ENCODE data around the gene TACSTD2. TPM values are rescaled to one million over a fixed set of nuclear protein-coding genes. Genes with fewer than 3 reads are reported as not detected.
"Not testable (repeated sequence)": the region's sequence is repeated elsewhere in the genome, so short reads cannot be mapped to it uniquely, and the experiment has no call there.

TACSTD2 gene
- total RNA-seq, 1 donor from 2014 or later, result 0.10 TPM

DNA sequence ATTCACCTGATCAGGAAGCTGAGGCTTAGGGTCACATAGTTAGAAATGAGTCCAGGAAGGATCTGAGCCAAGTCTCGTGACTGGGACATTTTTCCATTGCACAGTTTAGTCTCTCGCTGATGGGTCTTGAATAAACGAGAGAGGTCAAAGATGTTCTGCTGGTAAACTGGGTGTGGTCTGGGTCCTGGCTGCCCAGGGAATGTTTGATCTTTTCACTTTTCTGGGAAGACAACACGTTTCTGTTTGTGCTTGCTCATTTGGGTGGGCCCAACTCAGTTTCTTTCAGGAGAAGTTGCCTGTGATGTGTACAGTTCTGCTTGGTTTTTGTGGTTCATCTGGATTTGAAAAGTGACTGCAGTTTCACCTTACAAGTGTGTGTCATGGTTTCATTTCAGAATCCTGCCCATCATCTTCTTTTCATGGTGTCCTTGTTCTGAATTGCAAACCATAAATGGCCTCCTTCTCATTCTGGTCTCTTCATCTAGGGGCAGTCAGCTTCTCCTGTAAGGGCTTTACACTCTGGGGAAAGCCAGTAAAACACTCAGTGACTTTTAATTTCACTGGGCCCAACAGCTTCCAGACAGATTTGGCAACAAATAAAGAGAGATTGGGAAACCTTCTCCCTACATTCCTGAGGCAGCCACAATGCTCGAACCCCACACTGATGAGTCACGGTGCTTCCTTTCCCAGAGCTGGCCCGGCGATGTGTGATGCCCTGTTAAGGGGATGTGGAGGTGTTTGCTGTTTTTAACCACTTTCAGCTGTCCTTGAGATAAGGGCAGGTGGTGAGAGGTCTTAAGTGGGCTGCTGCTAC is 7.2 kb upstream of the TACSTD2 start:
- Mint-ChIP-seq H3K27ac (ENCODE audit: unreplicated experiment) (no peak overlapping the region), H3K4me3 (ENCODE audit: unreplicated experiment) (no peak overlapping the region)

DNA sequence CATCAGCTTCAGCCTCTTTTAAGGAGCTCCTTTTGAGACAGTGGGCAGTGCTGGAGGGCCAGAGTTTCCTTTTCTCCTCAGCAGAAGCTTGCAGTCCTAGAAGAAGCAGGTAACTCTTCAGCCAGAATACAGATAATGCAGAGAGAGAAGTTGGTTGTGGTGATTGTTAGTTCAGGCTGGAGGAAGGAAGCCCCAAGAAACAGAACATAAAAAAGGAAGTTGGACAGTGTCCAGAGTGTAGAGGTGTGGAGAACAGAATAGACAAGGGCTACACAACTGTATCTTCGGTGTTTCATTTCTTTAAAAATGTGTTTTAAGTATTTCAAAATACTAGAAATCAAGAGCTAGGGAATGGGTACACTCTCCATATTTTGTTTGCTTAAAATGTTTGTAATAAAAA is 6.4 kb upstream of the TACSTD2 start:
- Mint-ChIP-seq H3K9me3 (ENCODE audit: unreplicated experiment) (no peaks in the 10 kb centered on the region), H3K27ac (ENCODE audit: unreplicated experiment) (no peak overlapping the region), H3K27me3 (ENCODE audit: unreplicated experiment) (peaks cover 5% of the 10 kb centered on the region), H3K4me3 (ENCODE audit: unreplicated experiment) (no peak overlapping the region), H3K4me1 (ENCODE audit: unreplicated experiment) (peaks cover 15% of the 10 kb centered on the region), H3K36me3 (ENCODE audit: low read depth, unreplicated experiment) (no peaks in the 10 kb centered on the region)
- TF ChIP-seq, protein P1, sequence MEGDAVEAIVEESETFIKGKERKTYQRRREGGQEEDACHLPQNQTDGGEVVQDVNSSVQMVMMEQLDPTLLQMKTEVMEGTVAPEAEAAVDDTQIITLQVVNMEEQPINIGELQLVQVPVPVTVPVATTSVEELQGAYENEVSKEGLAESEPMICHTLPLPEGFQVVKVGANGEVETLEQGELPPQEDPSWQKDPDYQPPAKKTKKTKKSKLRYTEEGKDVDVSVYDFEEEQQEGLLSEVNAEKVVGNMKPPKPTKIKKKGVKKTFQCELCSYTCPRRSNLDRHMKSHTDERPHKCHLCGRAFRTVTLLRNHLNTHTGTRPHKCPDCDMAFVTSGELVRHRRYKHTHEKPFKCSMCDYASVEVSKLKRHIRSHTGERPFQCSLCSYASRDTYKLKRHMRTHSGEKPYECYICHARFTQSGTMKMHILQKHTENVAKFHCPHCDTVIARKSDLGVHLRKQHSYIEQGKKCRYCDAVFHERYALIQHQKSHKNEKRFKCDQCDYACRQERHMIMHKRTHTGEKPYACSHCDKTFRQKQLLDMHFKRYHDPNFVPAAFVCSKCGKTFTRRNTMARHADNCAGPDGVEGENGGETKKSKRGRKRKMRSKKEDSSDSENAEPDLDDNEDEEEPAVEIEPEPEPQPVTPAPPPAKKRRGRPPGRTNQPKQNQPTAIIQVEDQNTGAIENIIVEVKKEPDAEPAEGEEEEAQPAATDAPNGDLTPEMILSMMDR (IDR thresholded peaks at IDR 0.05; ENCODE audit: unreplicated experiment), result no peak
- no peak for DNase-seq (ENCODE audit: low spot score)

More for the DNA sequence above, 7.2 kb upstream of the TACSTD2 start:
- Mint-ChIP-seq H3K9me3 (ENCODE audit: unreplicated experiment) (no peaks in the 10 kb centered on the region), H3K36me3 (ENCODE audit: low read depth, unreplicated experiment) (no peaks in the 10 kb centered on the region), H3K4me1 (ENCODE audit: unreplicated experiment) (peaks cover 15% of the 10 kb centered on the region), H3K27me3 (ENCODE audit: unreplicated experiment) (peaks cover 2% of the 10 kb centered on the region)
- TF ChIP-seq, protein P1 (IDR thresholded peaks at IDR 0.05; ENCODE audit: unreplicated experiment), result no peak
- no peak for DNase-seq (ENCODE audit: low spot score)

DNA sequence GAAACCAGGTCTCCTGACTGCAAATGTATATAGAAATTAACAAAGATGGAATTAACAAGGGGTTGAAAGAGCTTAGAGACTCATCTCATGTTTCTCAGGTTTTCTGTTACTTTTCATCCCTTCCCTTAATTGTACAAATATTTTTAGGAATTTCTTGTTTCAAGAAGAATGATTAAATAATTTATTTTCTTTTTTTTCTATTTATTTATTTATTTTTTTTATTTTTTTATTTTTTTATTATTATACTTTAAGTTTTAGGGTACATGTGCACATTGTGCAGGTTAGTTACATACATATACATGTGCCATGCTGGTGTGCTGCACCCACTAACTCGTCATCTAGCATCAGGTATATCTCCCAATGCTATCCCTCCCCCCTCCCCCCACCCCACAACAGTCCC is 5.1 kb upstream of the TACSTD2 start:
- DNase-seq (ENCODE audit: low spot score); H3K27ac Mint-ChIP-seq (ENCODE audit: unreplicated experiment); H3K36me3 Mint-ChIP-seq (ENCODE audit: low read depth, unreplicated experiment); H3K9me3 Mint-ChIP-seq (ENCODE audit: unreplicated experiment); H3K4me3 Mint-ChIP-seq (ENCODE audit: unreplicated experiment): not testable (repeated sequence)
- H3K27me3 Mint-ChIP-seq (ENCODE audit: unreplicated experiment), result peaks cover 11% of the 10 kb centered on the region
- H3K4me1 Mint-ChIP-seq (ENCODE audit: unreplicated experiment), result peaks cover 18% of the 10 kb centered on the region

DNA sequence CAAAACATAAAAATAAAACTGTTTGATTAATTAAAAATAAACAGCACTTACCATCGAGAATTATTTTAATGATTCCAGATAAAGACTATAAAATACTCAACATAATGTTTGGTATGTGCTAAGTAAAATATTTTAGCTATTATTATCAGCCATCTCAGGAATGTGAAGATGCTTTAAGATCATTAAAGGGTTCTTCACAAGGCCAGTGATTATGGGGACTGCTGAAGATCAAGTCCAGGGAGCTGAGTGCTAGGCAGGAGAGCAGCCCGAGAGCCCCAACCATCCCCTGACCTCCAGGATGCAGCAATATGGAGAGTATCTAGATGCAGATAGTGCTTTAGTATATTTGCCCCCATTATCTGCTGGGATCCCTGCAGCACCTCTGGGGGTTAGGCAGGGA is 4.6 kb upstream of the TACSTD2 start:
- H3K27ac Mint-ChIP-seq (ENCODE audit: unreplicated experiment), result no peak overlapping the region
- DNase-seq (ENCODE audit: low spot score), result no peak
- H3K9me3 Mint-ChIP-seq (ENCODE audit: unreplicated experiment), result no peaks in the 10 kb centered on the region
- peaks cover 11% of the 10 kb centered on the region for H3K27me3 Mint-ChIP-seq (ENCODE audit: unreplicated experiment)
- H3K4me1 Mint-ChIP-seq (ENCODE audit: unreplicated experiment), result peaks cover 18% of the 10 kb centered on the region
- H3K36me3 Mint-ChIP-seq (ENCODE audit: low read depth, unreplicated experiment), result no peaks in the 10 kb centered on the region
- no peak overlapping the region for H3K4me3 Mint-ChIP-seq (ENCODE audit: unreplicated experiment)
- TF ChIP-seq, protein P1 (IDR thresholded peaks at IDR 0.05; ENCODE audit: unreplicated experiment), result no peak

DNA sequence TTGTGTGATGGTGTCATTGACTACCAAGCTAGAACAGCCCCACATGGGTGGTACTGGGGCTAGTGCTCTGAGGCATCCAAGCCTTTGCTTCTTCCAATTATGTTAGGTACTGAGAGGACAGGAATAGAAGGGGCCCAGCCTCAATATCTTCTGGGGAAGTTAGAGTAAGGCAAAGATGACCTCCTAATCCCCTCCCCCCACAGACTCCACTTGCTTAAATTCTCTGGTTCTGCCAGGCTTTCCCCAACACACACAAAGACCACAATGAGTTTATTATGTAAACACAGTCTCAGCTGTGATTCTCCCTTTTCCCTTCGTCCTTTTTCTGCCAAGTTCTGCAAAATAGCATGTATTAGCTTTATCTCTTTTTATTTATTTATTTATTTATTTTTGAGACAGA is 3.1 kb upstream of the TACSTD2 start:
- no peak for DNase-seq (ENCODE audit: low spot score)
- H3K4me1 Mint-ChIP-seq (ENCODE audit: unreplicated experiment), result peaks cover 15% of the 10 kb centered on the region
- TF ChIP-seq, protein P1 (IDR thresholded peaks at IDR 0.05; ENCODE audit: unreplicated experiment), result no peak
- no peak overlapping the region for H3K27ac Mint-ChIP-seq (ENCODE audit: unreplicated experiment)
- H3K9me3 Mint-ChIP-seq (ENCODE audit: unreplicated experiment), result no peaks in the 10 kb centered on the region
- H3K27me3 Mint-ChIP-seq (ENCODE audit: unreplicated experiment), result peaks cover 16% of the 10 kb centered on the region
- no peak overlapping the region for H3K4me3 Mint-ChIP-seq (ENCODE audit: unreplicated experiment)
- no peaks in the 10 kb centered on the region for H3K36me3 Mint-ChIP-seq (ENCODE audit: low read depth, unreplicated experiment)

Data from endothelial cell (in vitro differentiated cells).